Measurements from ENCODE around the gene CTAGE9. TPM values are rescaled to one million over a fixed set of nuclear protein-coding genes. Genes with fewer than 3 reads are reported as not detected.

Gene CTAGE9
- total RNA-seq, 2 experiments from 2014 or later, result not detected

DNA sequence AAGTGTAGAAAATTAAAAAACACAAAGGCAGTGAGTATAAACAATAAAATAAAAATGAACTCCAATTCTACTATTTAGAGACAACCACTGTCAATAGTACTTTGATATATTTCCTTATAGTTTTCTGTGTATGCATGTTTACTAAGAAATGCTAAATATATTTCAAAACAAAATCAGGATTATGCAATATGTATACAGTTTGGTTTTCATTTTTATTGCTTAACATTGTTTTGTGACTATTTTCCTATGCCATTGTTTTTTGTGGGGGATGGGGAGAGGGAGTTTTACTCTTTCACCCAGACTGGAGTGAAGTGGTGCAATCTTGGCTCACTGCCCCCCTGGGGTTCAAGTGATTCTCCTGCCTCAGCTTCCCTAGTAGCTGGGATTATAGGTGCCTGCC lies 29.2 kb downstream of the CTAGE9 start:
- TF ChIP-seq, protein P1, sequence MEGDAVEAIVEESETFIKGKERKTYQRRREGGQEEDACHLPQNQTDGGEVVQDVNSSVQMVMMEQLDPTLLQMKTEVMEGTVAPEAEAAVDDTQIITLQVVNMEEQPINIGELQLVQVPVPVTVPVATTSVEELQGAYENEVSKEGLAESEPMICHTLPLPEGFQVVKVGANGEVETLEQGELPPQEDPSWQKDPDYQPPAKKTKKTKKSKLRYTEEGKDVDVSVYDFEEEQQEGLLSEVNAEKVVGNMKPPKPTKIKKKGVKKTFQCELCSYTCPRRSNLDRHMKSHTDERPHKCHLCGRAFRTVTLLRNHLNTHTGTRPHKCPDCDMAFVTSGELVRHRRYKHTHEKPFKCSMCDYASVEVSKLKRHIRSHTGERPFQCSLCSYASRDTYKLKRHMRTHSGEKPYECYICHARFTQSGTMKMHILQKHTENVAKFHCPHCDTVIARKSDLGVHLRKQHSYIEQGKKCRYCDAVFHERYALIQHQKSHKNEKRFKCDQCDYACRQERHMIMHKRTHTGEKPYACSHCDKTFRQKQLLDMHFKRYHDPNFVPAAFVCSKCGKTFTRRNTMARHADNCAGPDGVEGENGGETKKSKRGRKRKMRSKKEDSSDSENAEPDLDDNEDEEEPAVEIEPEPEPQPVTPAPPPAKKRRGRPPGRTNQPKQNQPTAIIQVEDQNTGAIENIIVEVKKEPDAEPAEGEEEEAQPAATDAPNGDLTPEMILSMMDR (IDR thresholded peaks at IDR 0.05), result no peak
- DNase-seq (no peak), ATAC-seq (no peak)
- Mint-ChIP-seq H3K27ac (no peak overlapping the region), H3K36me3 (ENCODE audit: low read depth) (no peaks in the 10 kb centered on the region), H3K4me3 (no peak overlapping the region), H3K9me3 (no peaks in the 10 kb centered on the region), H3K27me3 (peaks cover 3% of the 10 kb centered on the region), H3K4me1 (ENCODE audit: low read depth) (peaks cover 7% of the 10 kb centered on the region)
- CTCF ChIA-PET, result no interaction called here
- POLR2A ChIA-PET, result no interaction called here
- intact Hi-C loops (cut with micrococcal nuclease), result no loop called here

DNA sequence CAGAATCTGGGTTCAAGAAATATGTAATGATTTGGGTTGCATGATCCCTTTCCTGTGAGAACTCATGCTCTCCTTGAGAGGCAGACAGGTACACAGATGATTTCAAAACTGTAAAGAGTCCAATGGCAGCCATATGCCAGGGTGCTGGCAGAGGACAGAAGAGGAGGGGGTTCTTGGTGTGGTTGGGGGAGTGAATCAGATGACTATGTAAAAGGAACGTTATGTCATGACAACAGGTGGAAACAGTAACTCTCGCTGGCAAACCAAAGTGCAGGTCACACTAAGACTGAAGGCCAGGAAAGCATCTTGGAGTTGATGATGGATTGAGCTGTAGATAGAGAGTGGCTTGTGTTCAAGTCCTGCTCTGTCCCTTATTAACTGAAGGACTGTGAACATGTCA lies 29.9 kb downstream of the CTAGE9 start:
- H3K4me3 Mint-ChIP-seq, result no peak overlapping the region
- H3K27me3 Mint-ChIP-seq, result peaks cover 3% of the 10 kb centered on the region
- H3K27ac Mint-ChIP-seq, result no peak overlapping the region
- DNase-seq (no peak), ATAC-seq (no peak)
- POLR2A ChIA-PET, result no interaction called here
- TF ChIP-seq, protein P1 (IDR thresholded peaks at IDR 0.05), result no peak
- peaks cover 7% of the 10 kb centered on the region for H3K4me1 Mint-ChIP-seq (ENCODE audit: low read depth)
- no peaks in the 10 kb centered on the region for H3K9me3 Mint-ChIP-seq
- intact Hi-C loops (cut with micrococcal nuclease), result no loop called here
- CTCF ChIA-PET, result interaction anchor here (1.3 kb wide), 1 partner anchor 53 kb away, joined by 3 read pairs; no protein-coding TSS in a partner anchor
- no peaks in the 10 kb centered on the region for H3K36me3 Mint-ChIP-seq (ENCODE audit: low read depth)

DNA sequence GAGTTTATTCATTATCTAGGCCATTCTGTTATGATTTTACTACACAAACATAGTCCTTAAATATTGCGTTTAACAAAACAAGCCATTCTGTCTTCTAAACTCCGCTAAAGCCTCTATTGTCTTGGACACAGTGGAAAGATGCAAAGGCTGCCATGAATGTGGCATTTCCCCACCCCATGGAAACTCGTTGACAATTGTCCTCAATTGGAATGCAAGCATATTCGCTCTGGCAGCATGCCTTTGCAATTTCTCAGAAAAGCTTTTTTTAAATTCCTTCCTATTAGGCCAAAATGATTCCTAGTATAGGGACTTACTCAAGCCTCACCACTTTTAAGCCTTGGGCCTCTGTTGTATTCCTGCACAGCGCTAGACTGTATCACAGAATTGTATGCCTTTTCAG lies 32.4 kb downstream of the CTAGE9 start:
- no peaks in the 10 kb centered on the region for H3K4me1 Mint-ChIP-seq (ENCODE audit: low read depth)
- TF ChIP-seq, protein P1 (IDR thresholded peaks at IDR 0.05), result no peak
- ChIA-PET CTCF (no interaction called here), POLR2A (no interaction called here)
- H3K27me3 Mint-ChIP-seq, result peaks cover 4% of the 10 kb centered on the region
- no peak for DNase-seq
- intact Hi-C loops (cut with micrococcal nuclease), result no loop called here
- H3K9me3 Mint-ChIP-seq, result no peaks in the 10 kb centered on the region
- H3K27ac Mint-ChIP-seq, result no peak overlapping the region
- no peaks in the 10 kb centered on the region for H3K36me3 Mint-ChIP-seq (ENCODE audit: low read depth)
- H3K4me3 Mint-ChIP-seq, result no peak overlapping the region
- ATAC-seq, result no peak

DNA sequence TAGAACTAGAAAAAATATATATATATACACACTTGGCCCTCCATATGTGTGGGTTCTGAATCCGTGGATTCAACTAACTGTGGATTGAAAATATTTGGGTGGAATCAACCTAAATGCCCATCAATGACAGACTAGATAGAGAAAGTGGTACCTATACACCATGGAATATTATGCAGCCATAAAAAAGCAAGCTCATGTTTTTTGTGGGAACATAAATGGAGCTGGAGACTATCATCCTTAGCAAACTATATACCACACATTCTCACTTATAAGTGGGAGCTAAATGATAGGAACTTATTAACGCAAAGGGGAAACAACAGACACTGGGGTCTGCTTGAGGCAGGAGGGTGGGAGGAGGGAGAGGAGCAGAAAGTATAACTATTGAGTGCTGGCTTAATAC lies 37.6 kb downstream of the CTAGE9 start:
- H3K4me3 Mint-ChIP-seq, result no peak overlapping the region
- no peak overlapping the region for H3K27ac Mint-ChIP-seq
- intact Hi-C loops (cut with micrococcal nuclease), result no loop called here
- ATAC-seq (no peak), DNase-seq (no peak)
- POLR2A ChIA-PET, result no interaction called here
- H3K36me3 Mint-ChIP-seq (ENCODE audit: low read depth), result no peaks in the 10 kb centered on the region
- no peaks in the 10 kb centered on the region for H3K4me1 Mint-ChIP-seq (ENCODE audit: low read depth)
- H3K9me3 Mint-ChIP-seq, result no peaks in the 10 kb centered on the region
- TF ChIP-seq, protein P1 (IDR thresholded peaks at IDR 0.05), result no peak
- CTCF ChIA-PET, result no interaction called here
- peaks cover 4% of the 10 kb centered on the region for H3K27me3 Mint-ChIP-seq

DNA sequence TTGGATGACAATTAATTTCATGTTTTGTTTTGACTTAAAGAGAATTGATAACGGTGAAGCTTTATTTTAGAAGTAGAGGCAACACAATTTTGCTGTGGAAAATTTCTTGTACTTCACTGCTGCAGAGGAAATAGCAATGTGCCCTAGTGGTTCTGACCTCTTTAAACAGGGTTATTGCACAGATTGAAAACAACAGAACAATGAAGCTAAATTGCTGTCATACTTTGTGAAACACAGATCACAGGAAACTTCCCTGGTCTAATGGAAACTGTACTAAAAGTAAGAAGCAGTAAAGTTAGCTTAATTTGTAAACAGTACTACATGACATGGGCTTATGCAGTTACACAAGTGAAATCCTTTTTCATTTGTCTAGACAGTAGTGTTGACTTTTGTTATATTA lies 40.9 kb downstream of the CTAGE9 start:
- no peaks in the 10 kb centered on the region for H3K9me3 Mint-ChIP-seq
- H3K4me1 Mint-ChIP-seq (ENCODE audit: low read depth), result no peaks in the 10 kb centered on the region
- H3K4me3 Mint-ChIP-seq, result no peak overlapping the region
- TF ChIP-seq, protein P1 (IDR thresholded peaks at IDR 0.05), result no peak
- H3K36me3 Mint-ChIP-seq (ENCODE audit: low read depth), result no peaks in the 10 kb centered on the region
- DNase-seq (no peak), ATAC-seq (no peak)
- peaks cover 3% of the 10 kb centered on the region for H3K27me3 Mint-ChIP-seq
- CTCF ChIA-PET, result interaction anchor here (1.3 to 1.6 kb wide), 2 partner anchors 25 to 41 kb away, joined by 3 to 4 read pairs; no protein-coding TSS in a partner anchor
- intact Hi-C loops (cut with micrococcal nuclease), result no loop called here
- H3K27ac Mint-ChIP-seq, result no peak overlapping the region
- POLR2A ChIA-PET, result no interaction called here
